Astrocyte of the spinal cord (primary cell): Measurements from ENCODE around the gene YBX2.

Source experiments
- DNase-seq: peaks from one replicate; pipeline ENCODE4 v3.0.0; 2011; ENCODE audit warnings: low read depth, low spot score
- H3K4me3 ChIP-seq: 2 replicates; pipeline ENCODE4 v1.5.1; 2011; ENCODE audit warnings: low read depth, mild to moderate bottlenecking, low read length, moderate library complexity
- CTCF ChIP-seq: IDR thresholded peaks from 2 replicates; pipeline ENCODE4 v1.5.1; 2012; ENCODE audit warnings: low read depth, mild to moderate bottlenecking, low read length, inconsistent platforms
- in situ Hi-C: cut with HindIII; loops from 2 replicates; pipeline ENCODE4 v1.10.0; 2017; ENCODE audit warnings: low sequenced_read_pairs

YBX2 gene

GRCh38 chr17:7281953-7282751 is 12.3 kb downstream of the YBX2 start:
- in situ Hi-C loops = no loop called here
- peak overlapping the region; percentile 36 for H3K4me3 ChIP-seq
- no peak for TF ChIP-seq CTCF
- DNase-seq = no peak

- no peak for TF ChIP-seq CTCF
- in situ Hi-C loops = no loop called here
- H3K4me3 ChIP-seq = peak within 1 kb of the TSS; percentile 36
- peak; percentile 93 for DNase-seq
Measured at GRCh38 chr17:7281074-7281952, 13.1 kb downstream of the YBX2 start, which contains the start of gene SLC2A4. TSS of gene SLC2A4 (plus strand) at chr17:7281718. CDS start at chr17:7281935, 217 bp downstream.

- in situ Hi-C loops = no loop called here
- peak overlapping the region; percentile 36 for H3K4me3 ChIP-seq
- DNase-seq = peak; percentile 72
- TF ChIP-seq CTCF = peak; percentile 95
Measured at GRCh38 chr17:7280519-7281073, 13.8 kb downstream of the YBX2 start.

GRCh38 chr17:7279448-7279847 is 15.0 kb downstream of the YBX2 start:
- no peak for TF ChIP-seq CTCF
- H3K4me3 ChIP-seq = no peak overlapping the region
- in situ Hi-C loops = no loop called here
- DNase-seq = no peak

GRCh38 chr17:7266784-7267183 is 27.7 kb downstream of the YBX2 start:
- in situ Hi-C loops = no loop called here
- TF ChIP-seq CTCF = no peak
- DNase-seq = no peak
- no peak overlapping the region for H3K4me3 ChIP-seq

GRCh38 chr17:7263801-7264078 is 30.7 kb downstream of the YBX2 start:
- no peak overlapping the region for H3K4me3 ChIP-seq
- no peak for TF ChIP-seq CTCF
- no peak for DNase-seq
- in situ Hi-C loops = no loop called here
